Measurements from ENCODE around the gene CAB39. TPM values are rescaled to one million over a fixed set of nuclear protein-coding genes. Genes with fewer than 3 reads are reported as not detected.
A peak's percentile ranks its signal among the peaks of the same experiment; 100 is the strongest.

CAB39 gene
- polyA plus RNA-seq, 1 of the 3 experiments (the other 2 are of a cell fraction): 15.7 TPM

DNA sequence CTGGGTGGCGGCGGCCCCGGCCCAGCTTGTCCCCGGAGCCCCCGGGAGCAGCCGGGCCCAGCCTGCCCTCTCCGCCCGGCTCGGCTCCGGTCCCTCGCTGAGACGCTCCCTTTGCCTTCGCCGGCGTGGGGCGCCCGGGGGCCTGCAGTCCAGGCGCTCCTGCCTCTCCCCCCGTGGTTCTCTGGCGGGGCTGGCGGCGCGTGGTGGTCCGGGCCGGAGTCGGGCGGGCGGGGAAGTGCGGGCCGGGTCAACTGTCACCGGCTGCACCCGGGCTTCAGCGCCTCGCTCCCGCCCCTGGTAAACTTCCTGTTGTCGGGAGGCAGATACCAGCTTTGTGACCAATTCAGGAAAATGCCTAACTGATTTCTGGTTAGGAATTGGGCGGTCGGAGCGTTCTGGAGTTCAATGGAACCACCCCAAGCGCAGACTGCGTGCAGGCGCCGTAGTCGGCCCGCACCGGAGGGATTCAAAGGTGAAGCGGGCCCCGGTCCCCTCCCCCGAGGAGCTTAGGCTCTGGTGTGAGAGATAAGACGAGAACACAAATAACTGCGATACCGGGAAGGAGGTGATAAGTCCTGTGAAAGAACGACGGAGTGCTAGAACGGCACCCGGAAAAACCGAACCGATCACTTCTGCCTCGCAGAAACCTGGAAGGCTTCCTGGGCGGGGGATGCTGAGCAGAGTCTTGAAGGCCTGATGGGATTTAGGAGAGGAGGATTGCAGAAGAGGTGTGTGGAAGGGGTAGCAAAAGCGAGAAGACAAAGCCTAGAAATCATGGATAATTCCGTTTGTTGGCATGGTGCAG, 891 bp downstream of the CAB39 start:
- ChIA-PET POLR2A (no interaction called here), CTCF (interaction anchor here (1.2 to 3.5 kb wide), 4 partner anchors 10 to 85 kb away, joined by 4 to 26 read pairs (median 7); no protein-coding TSS in a partner anchor)
- H3K27ac ChIP-seq (ENCODE audit: low read depth in 2 of 2, low read length in 1 of 2): peak overlapping the region; percentile 48 to 90
- H3K27me3 ChIP-seq (ENCODE audit: insufficient read depth): no peaks in the 10 kb centered on the region
- peaks cover 49% of the 10 kb centered on the region for H4K20me1 ChIP-seq (ENCODE audit: insufficient read depth)
- H3F3A ChIP-seq (replicated peaks; ENCODE audit: insufficient read depth): peaks cover 13% of the 10 kb centered on the region
- H3K4me1 ChIP-seq (ENCODE audit: control insufficient read depth in 1 of 2, insufficient read depth in 2 of 2, low read depth in 1 of 2, low read length in 1 of 2): peaks cover 0 to 2% of the 10 kb centered on the region in 2 experiments; a peak in 2 of 4 replicates
- WGBS (ENCODE audit: low lambda C conversion rate): 1% methylated on average over 29 of the region's 62 CpGs
- H3K9me2 ChIP-seq: no peaks in the 10 kb centered on the region
- H3K79me2 ChIP-seq (ENCODE audit: insufficient read depth): peaks cover 55% of the 10 kb centered on the region
- no peaks in the 10 kb centered on the region for H3K9me3 ChIP-seq
- TF ChIP-seq TCF12 (IDR thresholded peaks at IDR 0.05) (no peak), RAD21 (IDR thresholded peaks at IDR 0.05; ENCODE audit: low read length) (no peak), TEAD4 (IDR thresholded peaks at IDR 0.05; ENCODE audit: borderline replicate concordance, insufficient read depth) (no peak), MXI1 (IDR thresholded peaks at IDR 0.05; ENCODE audit: low read depth, low read length) (peak; percentile 23; the same call in 1 of the 2 replicates), FOSL2 (IDR thresholded peaks at IDR 0.05; ENCODE audit: borderline replicate concordance, low read depth) (no peak), RFX5 (IDR thresholded peaks at IDR 0.05; ENCODE audit: low read length) (no peak), FOXJ3 (CRISPR knock-in tag; IDR thresholded peaks at IDR 0.05) (no peak), SIN3A (IDR thresholded peaks at IDR 0.05; ENCODE audit: borderline replicate concordance, low read depth, low read length) (no peak), EZH2phosphoT487 (IDR thresholded peaks at IDR 0.05; ENCODE audit: borderline replicate concordance, low read depth) (no peak), NFIC (IDR thresholded peaks at IDR 0.05; ENCODE audit: borderline replicate concordance) (no peak), CHD2 (IDR thresholded peaks at IDR 0.05; ENCODE audit: low read length, partially characterized antibody) (no peak), YY1 (IDR thresholded peaks at IDR 0.05; ENCODE audit: low read depth) (0 out of 2 replicates have a peak, but pooled peaks have one; percentile 16)
- TF ChIP-seq, protein P1, sequence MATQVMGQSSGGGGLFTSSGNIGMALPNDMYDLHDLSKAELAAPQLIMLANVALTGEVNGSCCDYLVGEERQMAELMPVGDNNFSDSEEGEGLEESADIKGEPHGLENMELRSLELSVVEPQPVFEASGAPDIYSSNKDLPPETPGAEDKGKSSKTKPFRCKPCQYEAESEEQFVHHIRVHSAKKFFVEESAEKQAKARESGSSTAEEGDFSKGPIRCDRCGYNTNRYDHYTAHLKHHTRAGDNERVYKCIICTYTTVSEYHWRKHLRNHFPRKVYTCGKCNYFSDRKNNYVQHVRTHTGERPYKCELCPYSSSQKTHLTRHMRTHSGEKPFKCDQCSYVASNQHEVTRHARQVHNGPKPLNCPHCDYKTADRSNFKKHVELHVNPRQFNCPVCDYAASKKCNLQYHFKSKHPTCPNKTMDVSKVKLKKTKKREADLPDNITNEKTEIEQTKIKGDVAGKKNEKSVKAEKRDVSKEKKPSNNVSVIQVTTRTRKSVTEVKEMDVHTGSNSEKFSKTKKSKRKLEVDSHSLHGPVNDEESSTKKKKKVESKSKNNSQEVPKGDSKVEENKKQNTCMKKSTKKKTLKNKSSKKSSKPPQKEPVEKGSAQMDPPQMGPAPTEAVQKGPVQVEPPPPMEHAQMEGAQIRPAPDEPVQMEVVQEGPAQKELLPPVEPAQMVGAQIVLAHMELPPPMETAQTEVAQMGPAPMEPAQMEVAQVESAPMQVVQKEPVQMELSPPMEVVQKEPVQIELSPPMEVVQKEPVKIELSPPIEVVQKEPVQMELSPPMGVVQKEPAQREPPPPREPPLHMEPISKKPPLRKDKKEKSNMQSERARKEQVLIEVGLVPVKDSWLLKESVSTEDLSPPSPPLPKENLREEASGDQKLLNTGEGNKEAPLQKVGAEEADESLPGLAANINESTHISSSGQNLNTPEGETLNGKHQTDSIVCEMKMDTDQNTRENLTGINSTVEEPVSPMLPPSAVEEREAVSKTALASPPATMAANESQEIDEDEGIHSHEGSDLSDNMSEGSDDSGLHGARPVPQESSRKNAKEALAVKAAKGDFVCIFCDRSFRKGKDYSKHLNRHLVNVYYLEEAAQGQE (IDR thresholded peaks at IDR 0.05; ENCODE audit: low read depth, low read length): no peak
- TF ChIP-seq, protein P2, sequence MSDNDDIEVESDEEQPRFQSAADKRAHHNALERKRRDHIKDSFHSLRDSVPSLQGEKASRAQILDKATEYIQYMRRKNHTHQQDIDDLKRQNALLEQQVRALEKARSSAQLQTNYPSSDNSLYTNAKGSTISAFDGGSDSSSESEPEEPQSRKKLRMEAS (IDR thresholded peaks at IDR 0.05; ENCODE audit: low read depth): peak; percentile 19; the same call in 1 of the 2 replicates
- TF ChIP-seq, protein P3, sequence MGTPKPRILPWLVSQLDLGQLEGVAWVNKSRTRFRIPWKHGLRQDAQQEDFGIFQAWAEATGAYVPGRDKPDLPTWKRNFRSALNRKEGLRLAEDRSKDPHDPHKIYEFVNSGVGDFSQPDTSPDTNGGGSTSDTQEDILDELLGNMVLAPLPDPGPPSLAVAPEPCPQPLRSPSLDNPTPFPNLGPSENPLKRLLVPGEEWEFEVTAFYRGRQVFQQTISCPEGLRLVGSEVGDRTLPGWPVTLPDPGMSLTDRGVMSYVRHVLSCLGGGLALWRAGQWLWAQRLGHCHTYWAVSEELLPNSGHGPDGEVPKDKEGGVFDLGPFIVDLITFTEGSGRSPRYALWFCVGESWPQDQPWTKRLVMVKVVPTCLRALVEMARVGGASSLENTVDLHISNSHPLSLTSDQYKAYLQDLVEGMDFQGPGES (IDR thresholded peaks at IDR 0.05; ENCODE audit: low read depth, low read length): no peak
- TF ChIP-seq, protein P4, sequence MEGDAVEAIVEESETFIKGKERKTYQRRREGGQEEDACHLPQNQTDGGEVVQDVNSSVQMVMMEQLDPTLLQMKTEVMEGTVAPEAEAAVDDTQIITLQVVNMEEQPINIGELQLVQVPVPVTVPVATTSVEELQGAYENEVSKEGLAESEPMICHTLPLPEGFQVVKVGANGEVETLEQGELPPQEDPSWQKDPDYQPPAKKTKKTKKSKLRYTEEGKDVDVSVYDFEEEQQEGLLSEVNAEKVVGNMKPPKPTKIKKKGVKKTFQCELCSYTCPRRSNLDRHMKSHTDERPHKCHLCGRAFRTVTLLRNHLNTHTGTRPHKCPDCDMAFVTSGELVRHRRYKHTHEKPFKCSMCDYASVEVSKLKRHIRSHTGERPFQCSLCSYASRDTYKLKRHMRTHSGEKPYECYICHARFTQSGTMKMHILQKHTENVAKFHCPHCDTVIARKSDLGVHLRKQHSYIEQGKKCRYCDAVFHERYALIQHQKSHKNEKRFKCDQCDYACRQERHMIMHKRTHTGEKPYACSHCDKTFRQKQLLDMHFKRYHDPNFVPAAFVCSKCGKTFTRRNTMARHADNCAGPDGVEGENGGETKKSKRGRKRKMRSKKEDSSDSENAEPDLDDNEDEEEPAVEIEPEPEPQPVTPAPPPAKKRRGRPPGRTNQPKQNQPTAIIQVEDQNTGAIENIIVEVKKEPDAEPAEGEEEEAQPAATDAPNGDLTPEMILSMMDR (IDR thresholded peaks at IDR 0.05): no peak
- H3K4me2 ChIP-seq: peak overlapping the region; percentile 96
- DNase-seq: peak; percentile 76
- peak overlapping the region; percentile 76 to 86 for H3K4me3 ChIP-seq (ENCODE audit: low read depth in 2 of 2, low read length in 1 of 2)
- H3K36me3 ChIP-seq (replicated peaks in 1 of 2; ENCODE audit: control insufficient read depth in 1 of 2, insufficient read depth in 2 of 2, low read length in 1 of 2): peaks cover 0 to 5% of the 10 kb centered on the region in 2 experiments
- H3K9ac ChIP-seq: peak overlapping the region; percentile 80
- H2AFZ ChIP-seq (ENCODE audit: low read depth): peak overlapping the region; percentile 52; the same call in 1 of the 2 replicates

All from SK-N-SH (cell line).